ENCODE data around the gene PSEN2. TPM values are rescaled to one million over a fixed set of nuclear protein-coding genes. Genes with fewer than 3 reads are reported as not detected.
A peak's percentile ranks its signal among the peaks of the same experiment; 100 is the strongest.

The PSEN2 gene
- total and polyA plus RNA-seq, 9 of the 15 experiments (the other 6 are each of a cell fraction or from before 2014, with no cell fraction given): 2.3 to 21.5 (median 13.7) TPM

- Histone ChIP-seq H4K20me1 (replicated peaks; ENCODE audit: control insufficient read depth, insufficient read depth, low read length) (no peaks in the 10 kb centered on the region), H3K27me3 (ENCODE audit: control insufficient read depth in 2 of 2, insufficient read depth in 2 of 2, low read length in 2 of 2) (no peaks in the 10 kb centered on the region), H3K4me1 (replicated peaks in 1 of 2; ENCODE audit: control insufficient read depth in 2 of 2, insufficient read depth in 2 of 2, low read length in 2 of 2) (peaks cover 0 to under 1% of the 10 kb centered on the region in 2 experiments; a peak in 2 of 5 replicates), H3K4me3 (no peak overlapping the region), H3K36me3 (ENCODE audit: control insufficient read depth, insufficient read depth, low read length) (no peaks in the 10 kb centered on the region), H3K27ac (ENCODE audit: extremely low read depth, low read depth, low read length) (no peak overlapping the region), H2AFZ (ENCODE audit: low read depth, low read length) (peak overlapping the region; percentile 28; the same call in 1 of the 2 replicates), H3K4me2 (ENCODE audit: insufficient read depth, low read length) (no peak overlapping the region), H3K9me1 (ENCODE audit: control insufficient read depth, insufficient read depth, low read length) (no peaks in the 10 kb centered on the region), H3K79me2 (ENCODE audit: control insufficient read depth, insufficient read depth, low read length) (no peaks in the 10 kb centered on the region), H3K9me3 (replicated peaks; ENCODE audit: control insufficient read depth, insufficient read depth, low read depth, low read length) (no peaks in the 10 kb centered on the region), H3K9ac (ENCODE audit: insufficient read depth in 1 of 2, low read depth in 2 of 2, low read length in 2 of 2) (peak overlapping the region in 1 of 2 experiments; percentile 11; a peak in 1 of 4 replicates)
- FAIRE-seq: no peak
- no TSS peak for BruUV-seq (replicated peaks)
- ChIA-PET POLR2A (interaction anchor here (0.7 to 1.2 kb wide), 3 partner anchors 10 to 1046 kb away, joined by 3 to 5 read pairs (median 3); no protein-coding TSS in a partner anchor), CTCF (ENCODE audit: low intra/inter-chr PET ratio) (no interaction called here)
- in situ Hi-C loops (cut with MboI) (no loop called here), intact Hi-C loops (cut with micrococcal nuclease) (no loop called here)
- ATAC-seq: peak; percentile 25; the same call in 2 of the 3 replicates
- no peak for DNase-seq (ENCODE audit: extremely low read depth in 1 of 4, low spot score in 3 of 4)
- TF ChIP-seq, protein P1, sequence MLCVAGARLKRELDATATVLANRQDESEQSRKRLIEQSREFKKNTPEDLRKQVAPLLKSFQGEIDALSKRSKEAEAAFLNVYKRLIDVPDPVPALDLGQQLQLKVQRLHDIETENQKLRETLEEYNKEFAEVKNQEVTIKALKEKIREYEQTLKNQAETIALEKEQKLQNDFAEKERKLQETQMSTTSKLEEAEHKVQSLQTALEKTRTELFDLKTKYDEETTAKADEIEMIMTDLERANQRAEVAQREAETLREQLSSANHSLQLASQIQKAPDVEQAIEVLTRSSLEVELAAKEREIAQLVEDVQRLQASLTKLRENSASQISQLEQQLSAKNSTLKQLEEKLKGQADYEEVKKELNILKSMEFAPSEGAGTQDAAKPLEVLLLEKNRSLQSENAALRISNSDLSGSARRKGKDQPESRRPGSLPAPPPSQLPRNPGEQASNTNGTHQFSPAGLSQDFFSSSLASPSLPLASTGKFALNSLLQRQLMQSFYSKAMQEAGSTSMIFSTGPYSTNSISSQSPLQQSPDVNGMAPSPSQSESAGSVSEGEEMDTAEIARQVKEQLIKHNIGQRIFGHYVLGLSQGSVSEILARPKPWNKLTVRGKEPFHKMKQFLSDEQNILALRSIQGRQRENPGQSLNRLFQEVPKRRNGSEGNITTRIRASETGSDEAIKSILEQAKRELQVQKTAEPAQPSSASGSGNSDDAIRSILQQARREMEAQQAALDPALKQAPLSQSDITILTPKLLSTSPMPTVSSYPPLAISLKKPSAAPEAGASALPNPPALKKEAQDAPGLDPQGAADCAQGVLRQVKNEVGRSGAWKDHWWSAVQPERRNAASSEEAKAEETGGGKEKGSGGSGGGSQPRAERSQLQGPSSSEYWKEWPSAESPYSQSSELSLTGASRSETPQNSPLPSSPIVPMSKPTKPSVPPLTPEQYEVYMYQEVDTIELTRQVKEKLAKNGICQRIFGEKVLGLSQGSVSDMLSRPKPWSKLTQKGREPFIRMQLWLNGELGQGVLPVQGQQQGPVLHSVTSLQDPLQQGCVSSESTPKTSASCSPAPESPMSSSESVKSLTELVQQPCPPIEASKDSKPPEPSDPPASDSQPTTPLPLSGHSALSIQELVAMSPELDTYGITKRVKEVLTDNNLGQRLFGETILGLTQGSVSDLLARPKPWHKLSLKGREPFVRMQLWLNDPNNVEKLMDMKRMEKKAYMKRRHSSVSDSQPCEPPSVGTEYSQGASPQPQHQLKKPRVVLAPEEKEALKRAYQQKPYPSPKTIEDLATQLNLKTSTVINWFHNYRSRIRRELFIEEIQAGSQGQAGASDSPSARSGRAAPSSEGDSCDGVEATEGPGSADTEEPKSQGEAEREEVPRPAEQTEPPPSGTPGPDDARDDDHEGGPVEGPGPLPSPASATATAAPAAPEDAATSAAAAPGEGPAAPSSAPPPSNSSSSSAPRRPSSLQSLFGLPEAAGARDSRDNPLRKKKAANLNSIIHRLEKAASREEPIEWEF (CRISPR knock-in tag; IDR thresholded peaks at IDR 0.05): no peak
- TF ChIP-seq ILK (tag; IDR thresholded peaks at IDR 0.05; ENCODE audit: borderline replicate concordance, low read depth) (no peak), KAT8 (IDR thresholded peaks at IDR 0.05; ENCODE audit: low read depth) (no peak)
- WGBS (ENCODE audit: insufficient coverage, low coverage, missing lambda C conversion rate): 10% methylated on average over 2 of the region's 2 CpGs
Observed at GRCh38 chr1:226920446-226920894, 50.1 kb downstream of the PSEN2 start.
